Stimulated activated CD8-positive, alpha-beta memory T cell treated with anti-CD3 and anti-CD28 coated beads, Interleukin-15, amount 100 ng/mL, for 4 hours (primary cell): Measurements from ENCODE around the gene FRK.
"Not testable (repeated sequence)": the region's sequence is repeated elsewhere in the genome, so short reads cannot be mapped to it uniquely, and the experiment has no call there.

Experiments
- DNase-seq, 2 donors: peaks; one replicate each; pipeline ENCODE4 v3.0.0-alpha.2; 2020; ENCODE audit warnings: low read depth in 2 of 2

FRK gene

GRCh38 chr6:116074732-116075390 is 14.2 kb upstream of the FRK start:
- no peak for DNase-seq

GRCh38 chr6:116073765-116074440 is 13.2 kb upstream of the FRK start:
- no peak for DNase-seq

- no peak for DNase-seq
Observed at GRCh38 chr6:116072368-116072767, 11.7 kb upstream of the FRK start.

GRCh38 chr6:116070616-116071389 is 10.1 kb upstream of the FRK start:
- no peak for DNase-seq

GRCh38 chr6:116070101-116070500 is 9.4 kb upstream of the FRK start:
- no peak for DNase-seq

GRCh38 chr6:116066789-116067188 is 6.1 kb upstream of the FRK start:
- DNase-seq, result no peak

- DNase-seq, result no peak
Observed at GRCh38 chr6:116064666-116065065, 4.0 kb upstream of the FRK start.

- no peak for DNase-seq
Observed at GRCh38 chr6:116062496-116062895, 1.8 kb upstream of the FRK start.

GRCh38 chr6:116059713-116060571 is 749 bp downstream of the FRK start:
- DNase-seq, result no peak

- no peak for DNase-seq
Observed at GRCh38 chr6:116057766-116058165, 2.9 kb downstream of the FRK start.

GRCh38 chr6:116055513-116055912 is 5.2 kb downstream of the FRK start:
- no peak for DNase-seq

- DNase-seq, result no peak
Observed at GRCh38 chr6:116051244-116051643, 9.4 kb downstream of the FRK start.

GRCh38 chr6:116050737-116051136 is 10.0 kb downstream of the FRK start:
- no peak for DNase-seq

- DNase-seq, result no peak
Observed at GRCh38 chr6:116049321-116049720, 11.4 kb downstream of the FRK start.

- DNase-seq, result no peak
Observed at GRCh38 chr6:116047173-116047933, 13.3 kb downstream of the FRK start.

- no peak for DNase-seq
Observed at GRCh38 chr6:116046737-116047136, 14.0 kb downstream of the FRK start.

GRCh38 chr6:116046272-116046671 is 14.4 kb downstream of the FRK start:
- DNase-seq, result not testable (repeated sequence)

GRCh38 chr6:116041934-116042333 is 18.8 kb downstream of the FRK start:
- no peak for DNase-seq

GRCh38 chr6:116040993-116041392 is 19.7 kb downstream of the FRK start:
- DNase-seq, result no peak

GRCh38 chr6:116036885-116037284 is 23.8 kb downstream of the FRK start:
- no peak for DNase-seq
